Cardiac septum (tissue), 1 donor: ENCODE results near the gene MLLT10. TPM values are rescaled to one million over a fixed set of nuclear protein-coding genes. Genes with fewer than 3 reads are reported as not detected.
A peak's percentile ranks its signal among the peaks of the same experiment; 100 is the strongest.
"Not testable (repeated sequence)": the region's sequence is repeated elsewhere in the genome, so short reads cannot be mapped to it uniquely, and the experiment has no call there.

ENCODE experiments used
- DNase-seq: peaks from one replicate; pipeline ENCODE4 v3.0.0-alpha.2; 2020; ENCODE audit warnings: low spot score
- intact Hi-C: fragments of 100-400 bp; cut with DNase I; formaldehyde crosslinking; loops from one replicate; pipeline ENCODE4 v1.14.0; 2022
- total RNA-seq: library from RNA; stranded (reverse); fragmentation: NEBNext Ultra II Directional; extraction: Animal tissue kit (Norgen Biotek cat#: 25700); gene quantifications from one replicate; pipeline ENCODE4 v1.2.1, GENCODE V29; 2021
- donor health status: DM: no; HTN: no; CAD: no.

Gene MLLT10
- total RNA-seq, 1 donor from 2014 or later, result 32.5 TPM

GRCh38 chr10:21707498-21707897 is 173.5 kb downstream of the MLLT10 start:
- DNase-seq, result no peak
- intact Hi-C loops, result no loop called here

- intact Hi-C loops, result no loop called here
- no peak for DNase-seq
Observed at GRCh38 chr10:21712975-21713374, 178.9 kb downstream of the MLLT10 start.

DNA sequence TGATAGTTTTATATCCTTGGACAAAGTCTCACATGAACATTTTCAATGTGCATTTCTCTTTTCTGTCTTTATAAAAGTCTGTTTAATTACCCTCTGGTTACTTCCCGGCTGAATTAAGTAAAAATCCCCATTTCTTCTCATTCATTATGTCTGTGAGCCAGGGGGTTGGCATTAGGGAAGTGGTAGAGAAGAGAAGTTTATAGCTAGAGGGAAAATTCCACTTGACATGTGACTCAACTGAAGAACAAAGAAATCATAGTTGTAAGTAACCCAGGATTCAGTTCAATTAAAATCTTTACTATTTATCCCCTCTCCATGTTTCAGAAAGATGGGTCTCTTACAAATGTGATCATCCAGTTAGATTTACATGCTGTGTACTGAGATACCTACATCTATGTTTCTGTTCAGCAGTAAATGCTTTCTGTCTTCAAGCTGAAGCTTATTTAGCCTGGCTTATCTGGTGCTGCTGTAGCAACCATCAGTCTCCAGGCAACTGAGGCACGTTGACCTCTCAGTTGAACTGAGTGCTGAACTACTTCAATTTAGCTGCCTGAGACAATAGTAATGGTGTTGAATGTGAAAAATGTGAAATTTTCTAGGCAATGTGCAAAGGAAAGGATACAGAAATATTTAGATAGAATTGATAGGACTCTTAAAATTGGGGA is 181.6 kb downstream of the MLLT10 start:
- no peak for DNase-seq
- intact Hi-C loops, result no loop called here

- intact Hi-C loops, DNase-seq: not testable (repeated sequence)
Observed at GRCh38 chr10:21717437-21718054, 183.5 kb downstream of the MLLT10 start.

- intact Hi-C loops, result no loop called here
- no peak for DNase-seq
Observed at GRCh38 chr10:21719502-21719901, 185.5 kb downstream of the MLLT10 start.

- intact Hi-C loops, result loop anchor here (10.0 kb wide), 1 partner anchor 185 kb away; the partner anchor contains the start of gene MLLT10
- no peak for DNase-seq
Observed at GRCh38 chr10:21720090-21720489, 186.1 kb downstream of the MLLT10 start.

DNA sequence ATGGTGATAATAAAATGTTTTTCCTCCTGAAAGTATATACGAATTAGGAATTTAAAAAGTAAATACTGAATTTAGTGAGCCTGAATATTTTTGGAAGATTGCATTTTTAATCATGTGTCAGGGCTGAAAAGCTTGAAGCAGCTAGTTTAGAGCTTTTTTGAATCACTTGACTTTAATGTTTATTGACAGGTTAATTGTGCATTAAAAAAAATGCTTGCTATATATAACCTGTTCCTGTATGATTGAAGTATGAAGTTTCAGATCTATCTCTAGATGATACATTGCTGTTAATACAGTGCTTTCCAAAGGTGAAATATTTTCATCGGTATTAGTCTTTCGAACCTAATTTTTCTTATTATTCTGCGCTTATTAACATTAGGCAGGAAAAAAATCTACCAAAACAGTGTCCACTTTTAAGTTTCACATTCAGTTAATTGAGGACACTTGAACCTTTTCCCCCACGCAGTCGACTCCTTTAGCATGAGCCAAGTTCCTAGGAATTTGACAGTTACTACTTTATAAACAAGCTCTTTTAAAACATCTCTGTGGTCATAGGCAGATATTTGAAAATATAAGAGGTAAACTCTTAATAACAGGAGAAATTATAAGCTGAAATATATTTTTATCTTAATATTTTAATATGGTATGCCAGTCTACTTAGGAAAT is 187.1 kb downstream of the MLLT10 start:
- intact Hi-C loops, result loop anchor here (10.0 kb wide), 1 partner anchor 186 kb away; the partner anchor contains the start of gene MLLT10
- DNase-seq, result no peak

GRCh38 chr10:21722209-21722608 is 188.2 kb downstream of the MLLT10 start:
- intact Hi-C loops, result loop anchor here (10.0 kb wide), 1 partner anchor 187 kb away; the partner anchor contains the start of gene MLLT10
- no peak for DNase-seq

- intact Hi-C loops, result loop anchor here (10.0 kb wide), 1 partner anchor 189 kb away; the partner anchor contains the start of gene MLLT10
- DNase-seq, result no peak
Observed at GRCh38 chr10:21724020-21724589, 190.1 kb downstream of the MLLT10 start.

- intact Hi-C loops, result loop anchor here (10.0 kb wide), 1 partner anchor 190 kb away; the partner anchor contains the start of gene MLLT10
- peak; percentile 83 for DNase-seq
Observed at GRCh38 chr10:21724687-21725367, 190.8 kb downstream of the MLLT10 start.

- DNase-seq, result no peak
- intact Hi-C loops, result loop anchor here (10.0 kb wide), 1 partner anchor 192 kb away; the partner anchor contains the start of gene MLLT10
Observed at GRCh38 chr10:21726601-21727225, 192.7 kb downstream of the MLLT10 start.

DNA sequence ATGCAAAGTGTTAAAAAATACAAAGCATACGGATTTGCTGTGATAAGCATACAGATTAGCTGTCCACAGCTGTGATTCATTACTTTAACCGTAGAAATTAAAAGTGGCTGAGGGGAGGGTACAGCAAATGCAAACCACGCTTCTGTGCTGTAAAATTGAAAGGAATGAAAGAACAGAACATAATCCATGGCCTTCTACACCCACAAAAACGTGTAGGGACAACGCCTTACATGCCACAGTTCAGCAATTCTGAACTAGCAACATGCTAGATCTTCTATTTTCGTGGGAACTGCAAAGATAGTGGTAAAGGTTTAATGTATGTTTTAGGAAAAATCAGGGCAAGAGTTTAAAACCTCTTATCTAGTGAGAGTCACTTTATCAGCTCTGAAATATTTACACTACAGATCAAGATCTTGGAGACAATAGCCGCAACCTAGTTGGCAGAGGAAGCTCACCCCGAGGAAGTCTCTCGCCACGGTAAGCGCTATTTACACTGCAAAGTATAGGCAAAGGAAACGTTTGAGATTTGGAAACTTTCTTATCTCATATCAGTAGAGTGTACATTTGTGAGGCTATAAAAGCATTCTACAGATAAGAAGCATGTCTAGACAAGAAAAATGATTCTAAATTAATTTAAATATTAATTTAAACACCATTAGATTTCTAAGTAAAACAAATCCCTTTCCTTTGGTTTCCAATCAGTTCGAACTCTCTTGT is 193.6 kb downstream of the MLLT10 start:
- intact Hi-C loops, result loop anchor here (10.0 kb wide), 1 partner anchor 193 kb away; the partner anchor contains the start of gene MLLT10
- no peak for DNase-seq

DNA sequence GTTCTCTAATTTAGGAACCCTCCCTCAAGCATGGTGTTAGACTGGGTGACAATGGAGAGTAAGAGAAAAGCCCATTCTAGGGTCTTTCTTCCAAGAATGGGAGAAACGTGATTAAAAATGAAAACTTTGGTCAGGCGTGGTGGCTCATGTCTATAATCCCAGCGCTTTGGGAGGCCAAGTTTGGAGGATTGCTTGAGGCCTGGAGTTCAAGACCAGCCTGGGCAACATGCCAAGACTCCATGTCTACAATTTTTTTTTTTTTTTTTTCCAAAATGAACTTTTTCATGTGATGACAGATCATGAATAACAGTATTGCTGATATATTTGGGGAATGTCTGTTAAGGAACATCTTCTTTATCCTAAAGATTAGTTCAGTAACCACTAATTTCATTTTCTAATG is 194.6 kb downstream of the MLLT10 start:
- DNase-seq, result no peak
- intact Hi-C loops, result loop anchor here (10.0 kb wide), 1 partner anchor 194 kb away; the partner anchor contains the start of gene MLLT10

DNA sequence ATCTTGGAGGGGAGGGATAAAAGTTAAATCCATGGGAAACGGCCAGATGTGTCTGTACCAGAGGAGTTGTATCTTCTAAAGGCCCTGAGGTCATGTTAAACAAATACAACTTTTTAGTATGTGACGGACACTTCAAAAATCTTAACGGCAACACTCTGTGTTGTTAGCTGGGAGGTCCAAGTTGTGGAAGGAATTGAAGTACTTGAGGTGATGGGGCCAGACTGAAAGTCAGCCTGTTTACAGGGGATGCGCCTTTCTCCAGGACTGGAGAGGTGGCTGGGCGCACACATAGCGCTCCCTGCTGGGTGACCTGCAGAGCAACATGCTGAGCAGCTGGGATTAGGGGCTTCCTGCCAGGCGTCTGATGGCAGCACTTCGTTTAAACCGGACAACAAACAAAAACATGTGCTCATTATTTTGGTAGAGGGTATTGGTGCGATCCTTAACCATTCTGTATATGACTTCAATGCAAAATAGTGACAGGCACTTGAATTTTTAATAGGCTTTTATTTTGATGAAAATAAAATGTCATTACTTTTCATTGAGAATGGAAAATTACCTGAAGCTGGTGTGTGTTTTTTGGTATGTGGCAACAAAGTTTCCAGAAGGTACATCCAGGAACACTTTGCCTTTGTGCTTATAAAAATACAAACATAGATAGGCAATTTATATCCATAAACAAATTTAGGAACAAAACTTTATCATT is 198.2 kb downstream of the MLLT10 start:
- no peak for DNase-seq
- intact Hi-C loops, result loop anchor here (1.0 to 2.0 kb wide), 2 partner anchors 237 to 453 kb away; no protein-coding TSS in a partner anchor

DNA sequence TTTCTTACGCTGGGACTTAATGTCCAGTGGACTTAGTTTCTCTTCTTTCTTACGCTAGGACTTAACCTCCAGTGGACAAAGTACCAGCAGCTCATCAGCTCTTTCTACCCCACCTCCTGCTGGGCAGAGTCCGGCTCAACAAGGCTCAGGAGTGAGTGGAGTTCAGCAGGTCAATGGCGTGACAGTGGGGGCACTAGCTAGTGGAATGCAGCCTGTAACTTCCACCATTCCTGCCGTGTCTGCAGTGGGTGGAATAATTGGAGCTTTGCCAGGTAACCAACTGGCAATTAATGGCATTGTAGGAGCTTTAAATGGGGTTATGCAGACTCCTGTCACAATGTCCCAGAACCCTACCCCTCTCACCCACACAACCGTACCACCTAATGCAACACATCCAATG is 199.7 kb downstream of the MLLT10 start:
- no peak for DNase-seq
- intact Hi-C loops, result loop anchor here (2.0 kb wide), 1 partner anchor 455 kb away; no protein-coding TSS in a partner anchor

DNA sequence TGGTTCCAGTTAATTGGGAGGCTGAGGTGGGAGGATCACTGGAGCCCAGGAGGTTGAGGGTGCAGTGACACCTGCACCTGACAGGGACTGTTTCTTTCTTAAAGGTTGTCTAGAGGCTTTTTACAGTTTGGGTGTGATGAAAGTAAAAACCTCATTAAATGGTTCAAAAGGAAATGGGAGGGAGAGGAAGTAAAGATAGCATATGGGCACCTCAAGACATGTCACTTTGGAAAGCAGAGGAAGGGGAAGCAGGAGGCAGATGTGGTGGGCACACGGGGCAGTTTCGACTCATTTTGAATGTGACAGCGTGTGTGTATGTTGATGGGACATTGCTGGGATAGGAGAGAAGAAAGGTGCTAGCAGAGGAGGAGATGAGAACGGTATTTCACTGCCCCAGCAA is 203.1 kb downstream of the MLLT10 start:
- no peak for DNase-seq
- intact Hi-C loops, result no loop called here

GRCh38 chr10:21740989-21741388 is 207.0 kb downstream of the MLLT10 start:
- intact Hi-C loops, result no loop called here
- DNase-seq, result no peak
